Stimulated activated CD4-positive, alpha-beta T cell treated with anti-CD3 and anti-CD28 coated beads, Interleukin-4, amount 100 ng/mL, for 4 hours (primary cell): ENCODE results near the gene PCDHGC3.
A peak's percentile ranks its signal among the peaks of the same experiment; 100 is the strongest.
"Not testable (repeated sequence)": the region's sequence is repeated elsewhere in the genome, so short reads cannot be mapped to it uniquely, and the experiment has no call there.

Experiments used
- DNase-seq, 2 experiments: peaks; one replicate each; pipeline ENCODE4 v3.0.0-alpha.2; 2020

PCDHGC3 gene

DNA sequence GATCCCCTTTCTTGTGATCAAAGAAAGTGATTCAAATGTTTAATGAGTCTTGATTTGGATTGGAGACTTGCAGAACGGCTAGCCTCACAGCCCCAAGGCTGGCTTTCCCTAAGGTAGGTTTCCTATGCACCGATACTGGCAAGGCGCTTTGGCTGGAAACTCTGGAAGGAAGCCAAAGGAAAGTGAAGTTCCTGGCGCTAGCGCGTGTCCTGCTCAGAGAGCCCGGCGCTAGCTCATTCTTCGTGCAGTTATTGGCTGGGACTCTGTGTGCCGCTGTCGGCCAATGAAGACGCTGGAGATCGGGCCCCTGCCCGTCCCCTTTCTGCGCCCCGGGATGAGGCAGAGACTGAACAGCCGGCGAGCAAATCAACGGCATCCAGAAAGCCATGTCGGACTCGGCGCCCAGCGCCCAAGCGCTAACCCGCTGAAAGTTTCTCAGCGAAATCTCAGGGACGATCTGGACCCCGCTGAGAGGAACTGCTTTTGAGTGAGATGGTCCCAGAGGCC, at the start of gene PCDHGC3:
TSS of gene PCDHGC3 (plus strand) at position 342 of the 507 bp plus-strand sequence. CDS start at position 493, 151 bp downstream.
- DNase-seq = peak; percentile 38 to 42

- DNase-seq = no peak
These were observed 47.9 kb upstream of the PCDHGC3 start for GRCh38 chr5:141427783-141428426.

GRCh38 chr5:141430332-141431113, 45.2 kb upstream of the PCDHGC3 start, which contains the start of gene PCDHGA12:
Gene PCDHGA12 (plus strand): TSS chr5:141430507. CDS start chr5:141430760, 253 bp downstream.
- DNase-seq = peak in 1 of 2 experiments; percentile 23

- no peak for DNase-seq
These were observed 44.5 kb upstream of the PCDHGC3 start for GRCh38 chr5:141431286-141431685.

DNA sequence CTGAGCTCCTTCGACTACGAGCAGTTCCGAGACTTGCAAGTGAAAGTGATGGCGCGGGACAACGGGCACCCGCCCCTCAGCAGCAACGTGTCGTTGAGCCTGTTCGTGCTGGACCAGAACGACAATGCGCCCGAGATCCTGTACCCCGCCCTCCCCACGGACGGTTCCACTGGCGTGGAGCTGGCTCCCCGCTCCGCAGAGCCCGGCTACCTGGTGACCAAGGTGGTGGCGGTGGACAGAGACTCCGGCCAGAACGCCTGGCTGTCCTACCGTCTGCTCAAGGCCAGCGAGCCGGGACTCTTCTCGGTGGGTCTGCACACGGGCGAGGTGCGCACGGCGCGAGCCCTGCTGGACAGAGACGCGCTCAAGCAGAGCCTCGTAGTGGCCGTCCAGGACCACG, 43.5 kb upstream of the PCDHGC3 start:
- not testable (repeated sequence) for DNase-seq

GRCh38 chr5:141432726-141433125, 43.0 kb upstream of the PCDHGC3 start:
- not testable (repeated sequence) for DNase-seq

DNA sequence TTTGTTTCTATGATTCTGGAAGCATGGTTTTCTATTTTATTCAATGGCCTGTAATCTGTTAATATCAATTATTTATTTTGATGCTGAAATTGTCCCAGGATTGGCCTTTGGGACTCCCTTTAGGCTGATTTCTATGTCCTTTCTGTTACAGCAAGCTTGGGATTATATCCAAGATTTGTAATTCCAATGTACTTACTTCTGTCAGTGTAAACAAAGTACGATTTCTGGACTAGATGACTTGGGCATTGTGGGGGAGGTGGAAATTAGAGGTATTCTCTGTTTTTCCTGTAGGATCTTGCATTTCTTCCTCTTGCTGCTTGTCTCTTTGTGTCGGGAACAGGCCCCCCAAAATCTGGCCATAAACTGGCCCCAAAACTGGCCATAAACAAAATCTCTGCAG, 41.8 kb upstream of the PCDHGC3 start:
- DNase-seq = no peak

GRCh38 chr5:141437221-141437620, 38.5 kb upstream of the PCDHGC3 start:
- DNase-seq = no peak

GRCh38 chr5:141439411-141440141, 36.2 kb upstream of the PCDHGC3 start:
- DNase-seq = no peak

- no peak for DNase-seq
These were observed 35.4 kb upstream of the PCDHGC3 start for GRCh38 chr5:141440341-141440740.

DNA sequence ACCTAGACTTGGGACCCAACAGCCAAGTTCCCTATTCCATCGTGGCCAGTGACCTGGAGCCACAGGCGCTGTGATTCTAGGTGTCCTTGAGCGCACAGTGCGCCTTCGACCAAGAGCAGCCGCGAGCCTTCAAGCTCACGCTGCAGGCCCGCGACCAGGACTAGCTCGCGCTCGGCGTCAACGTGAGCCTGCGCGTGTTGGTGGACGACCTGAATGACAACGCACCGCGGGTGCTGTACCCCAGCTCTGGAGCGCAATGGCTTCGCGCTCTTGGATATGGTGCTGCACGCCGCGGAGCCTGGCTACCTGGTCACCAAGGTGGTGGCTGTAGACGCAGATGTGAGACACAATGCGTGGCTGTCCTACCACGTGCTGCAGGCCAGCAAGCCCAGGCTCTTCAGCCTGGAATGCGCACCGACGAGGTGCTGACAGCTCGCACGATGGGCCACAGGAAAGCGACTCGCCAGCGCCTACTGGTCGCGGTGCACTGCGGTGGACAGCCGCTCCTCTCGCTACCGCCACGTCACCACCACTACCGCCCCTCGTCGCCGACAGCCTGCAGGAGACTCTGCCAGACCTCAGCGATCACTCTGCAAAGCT, 34.1 kb upstream of the PCDHGC3 start:
- DNase-seq = no peak

DNA sequence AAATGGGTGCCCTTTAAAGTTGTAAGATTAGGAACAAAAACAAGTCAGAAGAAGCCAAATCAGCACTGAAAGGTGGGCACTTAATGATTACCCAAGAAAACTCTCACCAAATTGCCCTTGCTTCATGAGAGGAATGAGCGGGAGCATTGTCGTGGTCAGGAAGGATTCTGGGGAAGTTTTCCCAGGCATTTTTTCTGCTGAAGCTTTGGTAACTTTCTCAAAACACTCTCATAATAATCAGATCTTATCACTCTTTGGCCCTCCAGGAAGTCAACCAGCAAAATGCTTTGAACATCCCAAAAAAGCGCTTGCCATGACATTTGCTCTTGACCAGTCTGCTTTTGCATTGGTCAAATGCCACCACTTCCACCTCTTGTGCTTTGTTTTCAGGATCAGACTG, 10.4 kb upstream of the PCDHGC3 start:
- DNase-seq = no peak

DNA sequence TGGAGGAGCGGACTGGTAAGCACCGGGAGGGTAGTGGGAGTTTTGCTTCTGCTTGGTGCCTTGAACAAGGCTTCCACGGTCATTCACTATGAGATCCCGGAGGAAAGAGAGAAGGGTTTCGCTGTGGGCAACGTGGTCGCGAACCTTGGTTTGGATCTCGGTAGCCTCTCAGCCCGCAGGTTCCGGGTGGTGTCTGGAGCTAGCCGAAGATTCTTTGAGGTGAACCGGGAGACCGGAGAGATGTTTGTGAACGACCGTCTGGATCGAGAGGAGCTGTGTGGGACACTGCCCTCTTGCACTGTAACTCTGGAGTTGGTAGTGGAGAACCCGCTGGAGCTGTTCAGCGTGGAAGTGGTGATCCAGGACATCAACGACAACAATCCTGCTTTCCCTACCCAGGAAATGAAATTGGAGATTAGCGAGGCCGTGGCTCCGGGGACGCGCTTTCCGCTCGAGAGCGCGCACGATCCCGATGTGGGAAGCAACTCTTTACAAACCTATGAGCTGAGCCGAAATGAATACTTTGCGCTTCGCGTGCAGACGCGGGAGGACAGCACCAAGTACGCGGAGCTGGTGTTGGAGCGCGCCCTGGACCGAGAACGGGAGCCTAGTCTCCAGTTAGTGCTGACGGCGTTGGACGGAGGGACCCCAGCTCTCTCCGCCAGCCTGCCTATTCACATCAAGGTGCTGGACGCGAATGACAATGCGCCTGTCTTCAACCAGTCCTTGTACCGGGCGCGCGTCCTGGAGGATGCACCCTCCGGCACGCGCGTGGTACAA, 556 bp downstream of the PCDHGC3 start:
- no peak for DNase-seq

GRCh38 chr5:141477044-141477575, 1.3 kb downstream of the PCDHGC3 start:
- no peak for DNase-seq

DNA sequence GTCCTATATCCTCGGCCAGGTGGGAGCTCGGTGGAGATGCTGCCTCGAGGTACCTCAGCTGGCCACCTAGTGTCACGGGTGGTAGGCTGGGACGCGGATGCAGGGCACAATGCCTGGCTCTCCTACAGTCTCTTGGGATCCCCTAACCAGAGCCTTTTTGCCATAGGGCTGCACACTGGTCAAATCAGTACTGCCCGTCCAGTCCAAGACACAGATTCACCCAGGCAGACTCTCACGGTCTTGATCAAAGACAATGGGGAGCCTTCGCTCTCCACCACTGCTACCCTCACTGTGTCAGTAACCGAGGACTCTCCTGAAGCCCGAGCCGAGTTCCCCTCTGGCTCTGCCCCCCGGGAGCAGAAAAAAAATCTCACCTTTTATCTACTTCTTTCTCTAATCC, 2.0 kb downstream of the PCDHGC3 start:
- no peak for DNase-seq

DNA sequence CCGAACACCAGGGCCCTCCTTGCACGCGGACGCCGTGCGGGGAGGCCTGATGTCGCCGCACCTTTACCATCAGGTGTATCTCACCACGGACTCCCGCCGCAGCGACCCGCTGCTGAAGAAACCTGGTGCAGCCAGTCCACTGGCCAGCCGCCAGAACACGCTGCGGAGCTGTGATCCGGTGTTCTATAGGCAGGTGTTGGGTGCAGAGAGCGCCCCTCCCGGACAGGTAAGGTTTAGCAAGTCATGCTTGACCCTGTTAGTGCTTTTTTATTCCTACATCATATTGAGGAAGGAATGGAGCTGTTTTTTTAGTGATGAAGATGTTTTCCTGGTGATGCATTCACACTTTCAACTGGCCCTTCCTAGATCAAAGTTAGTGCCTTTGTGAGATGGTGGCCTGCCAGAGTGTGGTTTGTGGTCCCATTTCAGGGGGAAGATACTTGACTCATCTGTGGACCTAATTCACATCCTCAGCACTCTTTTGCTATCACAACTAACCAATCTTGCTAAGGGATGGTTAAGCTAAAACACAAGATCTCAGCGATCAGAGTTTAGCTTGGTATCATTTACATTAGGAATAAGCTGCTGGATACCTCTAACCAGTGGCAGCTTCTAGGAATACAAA, 2.7 kb downstream of the PCDHGC3 start:
- DNase-seq = no peak

GRCh38 chr5:141479776-141480175, 4.0 kb downstream of the PCDHGC3 start:
- no peak for DNase-seq

DNA sequence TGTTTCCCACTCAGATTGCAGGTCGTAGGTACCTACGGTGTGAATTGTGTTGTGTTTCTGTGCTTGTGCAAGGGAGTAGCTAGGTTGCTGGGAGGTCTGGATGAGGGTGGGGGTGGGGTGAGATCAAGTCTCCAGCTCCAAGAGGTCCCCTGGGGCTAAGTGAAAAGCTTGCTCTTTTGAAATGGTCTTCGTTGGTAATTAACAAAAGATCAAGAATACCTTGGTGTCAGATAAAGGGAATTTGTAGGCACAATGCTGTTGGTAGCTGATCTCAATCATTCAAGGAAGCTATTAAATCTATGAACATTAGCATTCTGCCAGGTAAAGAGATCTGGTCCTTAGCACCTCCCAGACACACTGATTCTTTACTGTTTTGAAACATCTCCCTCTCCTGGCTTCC, 8.1 kb downstream of the PCDHGC3 start:
- no peak for DNase-seq

DNA sequence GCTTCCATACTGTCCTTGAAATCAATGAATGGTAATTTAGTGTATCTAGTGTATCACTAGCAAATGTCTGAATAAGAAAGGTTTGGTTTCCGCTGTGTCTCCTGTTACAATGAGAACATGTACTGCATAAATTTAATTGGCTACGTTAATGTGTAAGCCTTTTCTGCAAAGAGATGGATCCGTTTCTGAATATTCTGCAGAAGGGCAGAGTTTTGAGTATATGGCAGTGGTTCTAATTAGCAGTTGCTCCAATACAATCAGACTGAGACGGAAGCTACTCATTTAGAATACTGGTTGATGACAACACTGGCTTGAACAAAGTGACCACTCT, 8.5 kb downstream of the PCDHGC3 start:
- DNase-seq = no peak

GRCh38 chr5:141484641-141485311, 9.0 kb downstream of the PCDHGC3 start, which contains the start of gene PCDHGC4:
Gene PCDHGC4 (plus strand): TSS chr5:141485030. CDS start chr5:141485174, 144 bp downstream.
- DNase-seq = no peak
